OCI-LY1 (cell line): ENCODE measurements around the gene NPVF.

Experiments used
- H2AFZ ChIP-seq: fragments of 200-600 bp; sonication (generic), shearing (Covaris generic); 2 replicates; pipeline ENCODE4 v1.6.0; 2014; ENCODE audit warnings: antibody characterized with exemption, mild to moderate bottlenecking, low read length
- H3F3A ChIP-seq: fragments of 200-600 bp; sonication (generic), shearing (Covaris generic); 2 replicates; pipeline ENCODE4 v1.6.0; 2014; ENCODE audit warnings: mild to moderate bottlenecking, antibody characterized with exemption, low read length, moderate library complexity; ENCODE audit not compliant: insufficient read depth
- H3K27ac ChIP-seq: fragments of 200-600 bp; sonication (generic); 2 replicates; pipeline ENCODE4 v1.5.1; 2014; ENCODE audit warnings: low read length, mixed run types, mild to moderate bottlenecking, low read depth; ENCODE audit not compliant: poor library complexity, severe bottlenecking
- H3K27me3 ChIP-seq: fragments of 200-600 bp; sonication (generic); 2 replicates; pipeline ENCODE4 v1.6.0; 2014; ENCODE audit warnings: antibody characterized with exemption, mild to moderate bottlenecking, low read length, moderate library complexity; ENCODE audit not compliant: insufficient read depth
- H3K36me3 ChIP-seq: fragments of 200-600 bp; sonication (generic); 2 replicates; pipeline ENCODE4 v1.6.1; 2014; ENCODE audit warnings: mild to moderate bottlenecking, antibody characterized with exemption, low read length, moderate library complexity, mixed read lengths; ENCODE audit not compliant: insufficient read depth
- H3K4me1 ChIP-seq: fragments of 200-600 bp; sonication (generic); 2 replicates; pipeline ENCODE4 v1.5.1; 2014; ENCODE audit warnings: mild to moderate bottlenecking, low read length, moderate library complexity; ENCODE audit not compliant: insufficient read depth, severe bottlenecking
- H3K4me2 ChIP-seq: fragments of 200-600 bp; sonication (generic), shearing (Covaris generic); 2 replicates; pipeline ENCODE4 v1.6.1; 2014; ENCODE audit warnings: low read length
- H3K4me3 ChIP-seq: fragments of 200-600 bp; sonication (generic); 2 replicates; pipeline ENCODE4 v1.5.1; 2014; ENCODE audit warnings: low read length, low read depth, mild to moderate bottlenecking, mixed read lengths; ENCODE audit not compliant: poor library complexity, severe bottlenecking
- H3K79me2 ChIP-seq: fragments of 200-600 bp; shearing (Covaris generic); 2 replicates; pipeline ENCODE4 v1.6.1; 2016; ENCODE audit warnings: mixed run types, low read length, mixed read lengths; ENCODE audit not compliant: insufficient read depth
- H3K9ac ChIP-seq: fragments of 200-600 bp; sonication (generic), shearing (Covaris generic); 2 replicates; pipeline ENCODE4 v1.6.1; 2014; ENCODE audit warnings: mild to moderate bottlenecking, low read length, mixed read lengths
- H3K9me2 ChIP-seq: fragments of 200-600 bp; sonication (generic), shearing (Covaris generic); 2 replicates; pipeline ENCODE4 v1.6.1; 2014; ENCODE audit warnings: low read depth, mild to moderate bottlenecking, low read length, mixed read lengths
- H3K9me3 ChIP-seq: fragments of 200-600 bp; shearing (Covaris generic); 2 replicates; pipeline ENCODE4 v1.6.1; 2014; ENCODE audit warnings: low read length, mixed read lengths
- H4K20me1 ChIP-seq: fragments of 200-600 bp; sonication (generic), shearing (Covaris generic); 2 replicates; pipeline ENCODE4 v1.6.0; 2016; ENCODE audit warnings: mild to moderate bottlenecking, low read length; ENCODE audit not compliant: insufficient read depth
- CTCF ChIP-seq: fragments of 200-600 bp; sonication (generic), shearing (Covaris generic); IDR thresholded peaks from 2 replicates; pipeline ENCODE4 v1.5.1; 2017; ENCODE audit warnings: mild to moderate bottlenecking, antibody characterized with exemption, low read length, moderate library complexity, mixed read lengths
- EZH2 ChIP-seq: fragments of 200-600 bp; sonication (generic), shearing (Covaris generic); IDR thresholded peaks from 2 replicates; pipeline ENCODE4 v1.8.0; 2017; ENCODE audit warnings: borderline replicate concordance, mixed run types, mild to moderate bottlenecking, antibody characterized with exemption, low read length, moderate library complexity, mixed read lengths

NPVF gene

GRCh38 chr7:25262586-25262985, 34.3 kb upstream of the NPVF start:
- no peaks in the 10 kb centered on the region for H4K20me1 ChIP-seq
- H3K79me2 ChIP-seq: no peaks in the 10 kb centered on the region
- no peaks in the 10 kb centered on the region for H3F3A ChIP-seq
- no peak overlapping the region for H2AFZ ChIP-seq
- H3K4me2 ChIP-seq: no peak overlapping the region
- TF ChIP-seq CTCF: no peak
- TF ChIP-seq EZH2: no peak
- no peak overlapping the region for H3K4me3 ChIP-seq
- no peak overlapping the region for H3K27ac ChIP-seq
- no peaks in the 10 kb centered on the region for H3K27me3 ChIP-seq
- no peaks in the 10 kb centered on the region for H3K9me2 ChIP-seq
- H3K4me1 ChIP-seq: peaks cover 10% of the 10 kb centered on the region
- no peak overlapping the region for H3K9ac ChIP-seq
- no peaks in the 10 kb centered on the region for H3K36me3 ChIP-seq
- H3K9me3 ChIP-seq: no peaks in the 10 kb centered on the region

- H3K36me3 ChIP-seq: no peaks in the 10 kb centered on the region
- no peaks in the 10 kb centered on the region for H3K79me2 ChIP-seq
- H3K27me3 ChIP-seq: no peaks in the 10 kb centered on the region
- H3K4me2 ChIP-seq: no peak overlapping the region
- no peaks in the 10 kb centered on the region for H3K9me2 ChIP-seq
- peaks cover 10% of the 10 kb centered on the region for H3K4me1 ChIP-seq
- H2AFZ ChIP-seq: no peak overlapping the region
- TF ChIP-seq EZH2 (no peak), CTCF (no peak)
- H3K9me3 ChIP-seq: no peaks in the 10 kb centered on the region
- H3F3A ChIP-seq: no peaks in the 10 kb centered on the region
- no peak overlapping the region for H3K9ac ChIP-seq
- H3K4me3 ChIP-seq: no peak overlapping the region
- no peaks in the 10 kb centered on the region for H4K20me1 ChIP-seq
- no peak overlapping the region for H3K27ac ChIP-seq
Observed at GRCh38 chr7:25261545-25262140, 33.4 kb upstream of the NPVF start.

- Histone ChIP-seq H3K27ac (no peak overlapping the region), H3K9ac (no peak overlapping the region), H3K36me3 (no peaks in the 10 kb centered on the region), H4K20me1 (no peaks in the 10 kb centered on the region), H3K4me3 (no peak overlapping the region), H3K27me3 (no peaks in the 10 kb centered on the region), H3K4me2 (0 out of 2 replicates have a peak overlapping the region, but pooled peaks have one; percentile 7), H3K9me2 (no peaks in the 10 kb centered on the region), H3K79me2 (no peaks in the 10 kb centered on the region), H3F3A (no peaks in the 10 kb centered on the region), H3K9me3 (no peaks in the 10 kb centered on the region), H3K4me1 (peaks cover 10% of the 10 kb centered on the region), H2AFZ (no peak overlapping the region)
- no peak for TF ChIP-seq EZH2
- no peak for TF ChIP-seq CTCF
Observed at GRCh38 chr7:25260862-25261494, 32.7 kb upstream of the NPVF start.
